ENCODE data around the gene ESPNL.

DNA sequence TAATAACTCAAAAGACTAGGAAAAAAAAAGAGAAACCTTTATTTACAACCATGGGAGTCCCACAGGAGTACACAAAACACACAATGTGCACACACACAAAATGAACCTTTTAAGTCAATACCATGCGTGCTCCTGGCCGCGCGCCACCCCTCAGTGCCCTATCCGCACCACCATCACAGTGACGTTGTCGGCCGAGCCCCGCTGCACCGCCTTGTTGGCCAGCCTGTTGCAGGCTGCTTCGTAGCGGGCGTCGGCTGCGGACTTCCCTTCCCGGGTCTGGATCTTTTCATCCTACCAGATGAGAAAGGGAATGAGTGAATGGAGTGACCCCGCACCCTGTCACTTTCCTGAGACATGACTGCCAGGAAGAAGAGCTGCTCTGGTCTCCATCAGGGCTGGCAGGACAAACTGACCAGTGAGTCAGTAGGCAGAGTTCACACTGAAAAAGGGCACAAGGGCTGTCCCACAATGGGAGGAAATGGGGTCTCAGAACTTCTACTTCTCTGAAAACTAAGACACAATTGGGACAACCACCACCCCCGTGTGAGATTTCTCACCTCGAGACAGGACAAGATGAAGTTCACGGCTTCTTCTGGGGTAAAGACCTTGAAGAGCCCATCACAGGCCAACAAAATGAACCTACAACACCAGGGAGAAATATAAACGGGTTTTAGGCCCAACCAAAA lies 70.4 kb downstream of the ESPNL start:
- TF ChIP-seq, protein P1, sequence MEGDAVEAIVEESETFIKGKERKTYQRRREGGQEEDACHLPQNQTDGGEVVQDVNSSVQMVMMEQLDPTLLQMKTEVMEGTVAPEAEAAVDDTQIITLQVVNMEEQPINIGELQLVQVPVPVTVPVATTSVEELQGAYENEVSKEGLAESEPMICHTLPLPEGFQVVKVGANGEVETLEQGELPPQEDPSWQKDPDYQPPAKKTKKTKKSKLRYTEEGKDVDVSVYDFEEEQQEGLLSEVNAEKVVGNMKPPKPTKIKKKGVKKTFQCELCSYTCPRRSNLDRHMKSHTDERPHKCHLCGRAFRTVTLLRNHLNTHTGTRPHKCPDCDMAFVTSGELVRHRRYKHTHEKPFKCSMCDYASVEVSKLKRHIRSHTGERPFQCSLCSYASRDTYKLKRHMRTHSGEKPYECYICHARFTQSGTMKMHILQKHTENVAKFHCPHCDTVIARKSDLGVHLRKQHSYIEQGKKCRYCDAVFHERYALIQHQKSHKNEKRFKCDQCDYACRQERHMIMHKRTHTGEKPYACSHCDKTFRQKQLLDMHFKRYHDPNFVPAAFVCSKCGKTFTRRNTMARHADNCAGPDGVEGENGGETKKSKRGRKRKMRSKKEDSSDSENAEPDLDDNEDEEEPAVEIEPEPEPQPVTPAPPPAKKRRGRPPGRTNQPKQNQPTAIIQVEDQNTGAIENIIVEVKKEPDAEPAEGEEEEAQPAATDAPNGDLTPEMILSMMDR (IDR thresholded peaks at IDR 0.05) = no peak
- TF ChIP-seq POLR2A (IDR thresholded peaks at IDR 0.05) = no peak
- no peak for TF ChIP-seq EP300 (IDR thresholded peaks at IDR 0.05)

All from tibial nerve (tissue), 4 donors.